ENCODE data around the gene ZNF536.

Gene ZNF536

DNA sequence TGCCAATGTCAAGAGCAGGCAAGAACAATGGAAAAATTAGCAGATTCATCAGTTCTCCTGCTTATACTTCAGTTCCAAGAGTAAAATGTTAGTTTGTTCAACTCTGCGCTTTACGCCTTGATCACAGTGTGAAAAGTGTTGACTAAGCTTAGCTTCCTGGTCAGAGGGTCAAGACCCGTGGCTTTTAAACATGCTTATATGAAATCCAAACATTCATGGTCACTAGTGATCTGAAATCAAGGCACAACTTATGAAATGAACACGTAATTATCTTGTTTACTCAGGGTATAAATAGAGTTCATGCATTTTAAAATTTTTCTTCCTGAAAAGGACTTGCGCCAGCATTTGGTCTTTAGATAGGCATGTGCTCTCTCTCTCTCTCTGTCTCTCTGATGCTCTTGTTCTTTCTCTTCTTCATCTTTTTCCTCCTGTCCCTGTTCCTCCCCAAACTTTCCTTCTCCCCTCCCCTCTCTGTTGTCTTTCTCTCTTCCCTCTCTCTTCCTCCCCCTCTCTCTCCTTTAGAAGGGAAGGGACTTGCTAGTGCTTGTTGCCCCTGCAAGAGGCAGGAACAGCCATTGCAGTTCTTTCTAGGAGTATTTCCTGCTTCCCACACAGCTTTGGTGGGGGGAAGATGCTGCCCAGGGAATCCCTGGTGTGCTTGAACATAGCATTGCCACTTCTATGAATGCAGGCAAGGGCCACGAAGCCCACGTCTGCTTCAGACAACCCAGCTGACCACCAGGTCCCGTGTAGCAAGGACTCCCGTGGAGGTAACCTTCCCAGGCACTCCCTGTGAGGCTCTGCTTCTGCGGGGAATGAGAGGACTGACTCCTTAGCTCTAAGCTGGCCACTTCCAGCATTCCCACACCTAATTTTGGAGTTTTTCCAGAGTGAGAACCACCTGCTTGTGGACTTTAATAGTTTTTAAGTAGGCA is 7.1 kb upstream of the ZNF536 start:
- no peak for DNase-seq

- DNase-seq, result no peak
These were observed 5.9 kb upstream of the ZNF536 start for GRCh38 chr19:30366282-30366681.

- no peak for DNase-seq
These were observed 5.2 kb upstream of the ZNF536 start for GRCh38 chr19:30367006-30367405.

DNA sequence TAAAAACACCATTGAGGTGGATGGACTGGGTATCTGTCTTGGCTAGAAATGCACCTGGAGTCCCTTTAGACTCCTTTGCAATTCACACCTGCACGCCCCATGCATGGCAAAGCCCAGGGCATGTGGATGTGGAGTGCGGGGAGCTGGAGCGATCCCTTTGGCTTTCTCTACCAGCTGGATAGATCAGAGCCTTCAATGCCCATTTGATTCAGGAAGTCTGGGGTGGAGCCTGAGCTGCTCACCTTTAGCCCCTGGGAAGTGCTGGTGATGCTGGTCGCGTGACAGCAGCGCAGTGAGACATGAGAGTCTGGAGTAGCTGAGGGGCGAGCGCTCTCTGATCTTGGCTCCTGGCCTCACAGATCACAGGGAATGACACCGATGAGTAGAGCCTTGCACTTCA is 4.8 kb upstream of the ZNF536 start:
- no peak for DNase-seq

DNA sequence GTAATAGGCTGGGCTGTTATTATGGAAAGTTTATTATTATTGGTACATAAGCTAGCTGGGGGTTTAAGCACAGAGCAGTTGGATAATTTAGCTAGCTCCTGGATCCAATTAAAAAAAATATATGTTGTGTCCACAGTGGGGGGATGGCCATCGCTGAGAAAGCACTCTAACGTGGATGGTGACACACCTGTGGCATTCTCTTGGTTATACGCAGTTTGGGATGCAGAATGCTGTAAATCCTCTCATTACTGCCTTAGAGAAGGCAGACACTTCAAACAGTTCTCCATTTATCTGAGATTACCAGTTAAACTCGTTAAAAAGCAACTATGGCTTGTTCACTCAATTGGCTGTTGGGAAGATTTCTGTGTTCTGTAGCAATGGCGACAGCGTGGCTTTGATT is 2.4 kb upstream of the ZNF536 start:
- no peak for DNase-seq

GRCh38 chr19:30371161-30371836 is 885 bp upstream of the ZNF536 start:
- DNase-seq, result no peak

- DNase-seq, result no peak
These were observed 1.4 kb downstream of the ZNF536 start for GRCh38 chr19:30373593-30373992.

DNA sequence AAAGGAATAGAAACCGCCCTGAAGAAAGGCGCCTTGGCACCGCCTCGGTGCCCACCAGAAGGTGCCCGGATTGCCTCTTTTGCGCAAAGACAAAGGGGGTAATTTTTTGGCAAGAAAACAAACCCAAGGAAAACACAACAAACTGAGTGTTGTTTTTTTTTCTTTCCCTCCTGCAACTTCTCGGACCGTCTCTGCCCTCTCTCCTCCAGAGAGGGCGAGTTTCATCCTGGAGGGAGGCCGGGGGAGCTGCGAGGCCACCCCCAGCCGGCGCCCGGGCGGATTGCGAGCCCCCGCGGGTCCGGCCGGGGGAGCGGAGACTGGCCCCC is 2.3 kb downstream of the ZNF536 start:
- DNase-seq, result no peak

GRCh38 chr19:30374865-30375552 is 2.8 kb downstream of the ZNF536 start:
- no peak for DNase-seq

DNA sequence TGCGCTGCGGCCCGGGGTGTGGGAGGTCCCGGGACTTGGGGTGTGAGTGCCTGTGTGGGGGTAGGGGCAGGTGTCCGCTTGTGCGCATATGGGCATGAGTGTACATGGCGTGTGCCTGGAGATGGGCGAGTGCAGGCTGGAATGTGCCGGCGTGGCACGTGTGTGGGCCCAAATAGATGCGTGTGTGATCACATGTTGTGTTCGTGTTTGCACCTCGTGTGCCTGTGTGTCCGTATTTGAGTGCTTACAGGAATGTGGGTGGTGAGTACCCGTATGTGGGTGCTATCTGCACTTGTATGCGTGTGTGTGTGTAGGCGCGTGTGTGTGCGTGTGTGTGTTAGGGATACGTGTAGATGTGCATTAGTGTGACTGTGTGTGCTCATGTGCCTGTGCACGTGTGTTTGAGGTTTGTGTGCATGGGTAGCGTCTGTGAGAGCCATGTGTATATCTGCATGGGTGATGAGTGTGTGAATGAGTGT is 3.4 kb downstream of the ZNF536 start:
- DNase-seq, result no peak

DNA sequence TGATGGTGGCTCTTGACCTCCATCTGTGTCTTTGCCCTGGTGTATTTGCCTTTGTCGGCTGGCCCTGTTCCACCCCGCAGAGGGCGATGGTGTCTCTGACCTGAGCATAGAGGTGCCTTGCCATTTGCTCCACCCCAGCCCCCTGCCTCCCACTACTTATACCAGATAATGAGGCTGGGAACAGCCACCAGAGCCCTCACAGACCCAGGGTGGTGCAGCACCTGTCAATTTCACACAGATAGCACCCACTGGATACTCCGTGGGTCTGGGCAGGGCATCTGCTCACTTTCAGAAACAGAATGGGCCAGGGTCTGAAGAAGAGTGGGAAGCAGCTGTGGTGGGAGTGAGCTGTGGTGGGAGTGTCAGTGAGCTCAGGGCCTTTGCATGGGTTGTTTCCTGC is 4.1 kb downstream of the ZNF536 start:
- DNase-seq, result no peak

- DNase-seq, result no peak
These were observed 4.7 kb downstream of the ZNF536 start for GRCh38 chr19:30376826-30377425.

GRCh38 chr19:30378701-30379100 is 6.5 kb downstream of the ZNF536 start:
- DNase-seq, result no peak

DNA sequence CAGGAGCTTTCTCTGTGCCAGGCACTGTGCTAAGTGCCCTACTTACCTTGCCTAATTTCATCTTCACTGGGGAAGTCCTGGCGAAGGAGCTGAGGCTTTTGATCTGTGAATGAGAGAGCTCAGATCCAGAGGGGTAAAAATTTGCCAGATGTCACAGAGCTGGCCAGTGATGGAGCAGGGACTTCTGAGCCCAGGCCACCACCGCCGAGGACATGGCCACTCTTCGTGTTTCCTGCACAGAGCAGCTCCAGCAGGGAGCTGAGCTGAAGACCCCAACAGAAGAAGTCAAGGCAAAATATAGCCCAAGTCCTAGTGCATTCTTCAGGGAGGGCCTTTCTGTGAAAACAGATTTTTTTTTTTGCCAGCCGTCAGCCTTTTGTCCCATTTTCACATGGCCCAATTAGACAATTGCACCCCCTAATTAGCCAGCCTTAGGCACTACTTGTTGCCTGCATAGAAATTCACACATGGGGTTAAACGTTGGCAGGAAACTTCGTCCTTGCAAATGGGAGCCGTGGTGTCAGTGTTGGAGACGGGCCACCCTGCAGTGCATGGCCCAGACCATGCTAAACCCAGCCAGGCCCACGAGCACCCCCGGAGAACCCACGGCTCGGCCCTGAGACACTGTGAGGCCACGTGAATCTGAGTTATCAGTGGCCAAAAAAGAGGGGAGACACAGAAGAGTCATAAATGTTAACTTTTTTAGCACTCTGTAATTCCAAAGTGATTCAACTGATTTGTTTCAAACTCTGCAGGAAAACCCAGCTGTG is 7.8 kb downstream of the ZNF536 start:
- DNase-seq, result no peak

DNA sequence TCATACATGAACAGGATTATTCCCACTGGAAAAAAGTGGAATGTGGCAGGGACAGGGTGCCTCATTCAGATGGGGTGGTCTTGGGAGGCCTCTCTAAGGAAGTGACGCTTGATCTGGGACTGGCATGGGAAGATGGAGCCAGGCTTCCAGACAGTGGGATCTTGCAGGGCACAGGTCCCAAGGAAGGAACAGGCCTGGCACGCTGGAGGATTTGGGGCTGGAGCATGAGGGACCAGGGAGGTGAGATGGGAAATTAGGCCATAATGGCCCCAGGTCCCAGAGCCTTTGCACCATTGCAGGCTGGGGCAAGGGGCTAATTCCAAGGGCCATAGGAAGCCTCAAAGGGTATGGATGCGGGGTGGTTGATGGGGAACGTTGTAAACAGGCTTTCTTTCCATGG is 9.2 kb downstream of the ZNF536 start:
- DNase-seq, result no peak

- no peak for DNase-seq
These were observed 13.0 kb downstream of the ZNF536 start for GRCh38 chr19:30385174-30385573.

DNA sequence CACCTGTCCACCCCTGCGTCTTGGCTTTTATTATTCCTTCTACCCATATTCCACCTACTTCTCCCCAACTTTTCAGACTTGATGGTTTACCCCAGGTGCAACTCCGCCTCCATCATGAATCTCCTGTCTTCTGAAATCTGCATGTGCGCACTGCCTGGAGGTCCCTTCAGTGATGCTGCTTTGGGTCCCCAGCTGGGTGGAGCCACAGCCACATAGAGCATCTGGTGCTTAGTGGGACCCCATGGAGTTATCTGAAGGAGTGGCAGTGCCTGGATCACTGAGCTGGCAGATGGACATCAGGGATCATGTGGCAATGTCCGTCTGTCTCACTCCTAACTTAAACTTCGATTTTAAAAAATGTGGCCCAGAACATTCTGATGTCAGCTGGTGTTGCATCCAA is 13.5 kb downstream of the ZNF536 start:
- DNase-seq, result no peak

DNA sequence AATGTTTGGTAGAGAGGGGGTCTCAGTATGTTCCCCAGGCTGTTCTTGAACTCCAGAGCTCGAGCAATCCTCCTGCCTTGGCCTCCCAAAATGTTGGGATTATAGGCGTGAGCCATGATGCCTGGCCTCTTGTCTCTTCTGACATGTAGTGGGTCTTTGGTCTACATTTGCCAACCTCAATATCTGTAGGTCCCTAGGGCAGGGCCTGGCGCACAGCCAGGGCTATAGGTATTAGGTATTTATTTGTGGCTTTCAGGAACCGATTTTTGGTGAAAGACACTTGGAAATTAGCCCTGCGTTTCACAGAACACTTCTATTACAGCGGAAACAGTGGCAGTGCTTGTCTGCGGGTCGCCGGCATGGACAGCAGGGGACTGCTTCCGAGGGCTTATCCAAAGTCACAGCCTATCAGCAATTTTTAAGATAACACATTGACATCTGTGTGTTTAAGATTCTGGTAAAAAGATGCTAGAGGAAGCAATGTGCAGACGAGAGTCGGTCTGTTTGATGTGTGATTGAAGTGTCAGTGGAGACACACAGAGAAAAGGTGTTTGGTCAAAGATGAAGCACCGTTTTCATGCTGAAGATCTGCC is 14.5 kb downstream of the ZNF536 start:
- DNase-seq, result no peak

DNA sequence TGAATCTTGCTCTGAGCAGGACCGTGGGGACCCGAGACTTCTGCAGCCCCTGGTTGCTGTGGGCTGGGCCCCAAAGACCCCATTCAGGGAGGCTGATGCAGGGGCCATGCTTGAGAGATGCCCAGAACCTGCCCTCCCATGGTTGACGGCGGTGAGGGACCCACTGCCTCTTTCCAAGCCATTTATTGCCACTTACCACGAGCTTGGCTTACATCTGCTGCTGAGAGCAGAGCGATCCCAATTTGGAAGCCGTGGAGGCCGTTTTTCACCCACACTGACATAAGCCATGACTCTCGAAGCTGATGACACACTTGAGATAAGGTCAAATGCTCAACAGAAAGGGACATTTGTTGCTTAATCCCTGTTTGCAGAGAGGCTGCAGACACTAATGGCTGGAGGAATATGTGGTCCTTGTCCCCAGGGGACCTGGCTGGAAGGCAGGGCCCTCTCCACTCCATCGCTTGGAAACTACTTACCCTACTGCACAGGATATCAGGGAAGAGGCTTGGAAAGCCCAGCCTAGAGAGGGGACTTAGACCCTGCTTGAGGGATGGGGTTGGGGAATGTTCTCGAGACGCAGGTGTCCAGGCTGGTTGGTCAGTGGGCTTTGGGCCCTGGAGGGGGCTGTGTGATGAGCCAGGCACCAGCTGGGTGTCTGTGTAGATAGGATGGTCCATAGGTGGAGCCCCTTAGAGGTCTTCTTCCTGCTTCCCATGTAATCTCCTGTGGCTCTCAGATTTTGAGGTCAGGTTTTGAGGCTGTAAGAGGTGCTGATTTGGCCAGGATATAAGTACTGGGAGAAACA is 15.3 kb downstream of the ZNF536 start:
- no peak for DNase-seq

DNA sequence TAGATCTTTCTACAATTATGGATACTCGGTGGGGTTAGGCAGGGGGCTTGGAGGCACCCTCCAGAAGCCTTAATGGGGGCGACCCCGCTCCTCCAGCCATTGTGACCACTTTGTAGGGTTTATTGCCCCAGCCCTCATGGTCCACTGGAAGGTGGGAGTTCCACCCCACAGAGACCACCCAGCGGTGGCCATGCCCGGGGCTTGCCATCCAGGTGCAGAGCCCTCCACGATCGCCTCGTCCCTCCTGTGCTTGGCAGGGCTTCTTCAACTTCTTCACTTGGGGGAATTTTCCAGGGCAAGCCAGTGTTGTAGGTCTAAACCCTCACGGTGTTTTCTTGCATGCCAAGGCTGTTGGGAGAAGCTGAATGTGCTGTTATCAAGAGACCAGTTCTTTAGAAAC is 16.1 kb downstream of the ZNF536 start:
- DNase-seq, result no peak

GRCh38 chr19:30388819-30389218 is 16.6 kb downstream of the ZNF536 start:
- DNase-seq, result no peak
